ENCODE data around the gene DNAH6. TPM values are rescaled to one million over a fixed set of nuclear protein-coding genes. Genes with fewer than 3 reads are reported as not detected.

DNAH6 gene
- total RNA-seq, 2 donors from 2014 or later: 0.85 TPM; not detected in 1

- TF ChIP-seq, protein P1, sequence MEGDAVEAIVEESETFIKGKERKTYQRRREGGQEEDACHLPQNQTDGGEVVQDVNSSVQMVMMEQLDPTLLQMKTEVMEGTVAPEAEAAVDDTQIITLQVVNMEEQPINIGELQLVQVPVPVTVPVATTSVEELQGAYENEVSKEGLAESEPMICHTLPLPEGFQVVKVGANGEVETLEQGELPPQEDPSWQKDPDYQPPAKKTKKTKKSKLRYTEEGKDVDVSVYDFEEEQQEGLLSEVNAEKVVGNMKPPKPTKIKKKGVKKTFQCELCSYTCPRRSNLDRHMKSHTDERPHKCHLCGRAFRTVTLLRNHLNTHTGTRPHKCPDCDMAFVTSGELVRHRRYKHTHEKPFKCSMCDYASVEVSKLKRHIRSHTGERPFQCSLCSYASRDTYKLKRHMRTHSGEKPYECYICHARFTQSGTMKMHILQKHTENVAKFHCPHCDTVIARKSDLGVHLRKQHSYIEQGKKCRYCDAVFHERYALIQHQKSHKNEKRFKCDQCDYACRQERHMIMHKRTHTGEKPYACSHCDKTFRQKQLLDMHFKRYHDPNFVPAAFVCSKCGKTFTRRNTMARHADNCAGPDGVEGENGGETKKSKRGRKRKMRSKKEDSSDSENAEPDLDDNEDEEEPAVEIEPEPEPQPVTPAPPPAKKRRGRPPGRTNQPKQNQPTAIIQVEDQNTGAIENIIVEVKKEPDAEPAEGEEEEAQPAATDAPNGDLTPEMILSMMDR (IDR thresholded peaks at IDR 0.05): no peak
These were observed 211.0 kb downstream of the DNAH6 start for GRCh38 chr2:84727315-84727714.

GRCh38 chr2:84729224-84729623 is 212.9 kb downstream of the DNAH6 start:
- H3K27ac ChIP-seq: no peak overlapping the region
- ATAC-seq (ENCODE audit: insufficient number of reproducible peaks, low FRiP score, low read depth) (no peak), DNase-seq (ENCODE audit: low spot score) (no peak)
- H3K4me1 ChIP-seq (ENCODE audit: control insufficient read depth in 1 of 2, low read depth in 2 of 2): no peaks in the 10 kb centered on the region
- TF ChIP-seq, protein P1 (IDR thresholded peaks at IDR 0.05): no peak
- H3K36me3 ChIP-seq: no peaks in the 10 kb centered on the region
- H3K9me3 ChIP-seq: no peaks in the 10 kb centered on the region
- no peak overlapping the region for H3K4me3 ChIP-seq
- no peaks in the 10 kb centered on the region for H3K27me3 ChIP-seq (replicated peaks; ENCODE audit: insufficient read depth)

More at GRCh38 chr2:84727315-84727714, 211.0 kb downstream of the DNAH6 start:
- no peaks in the 10 kb centered on the region for H3K9me3 ChIP-seq
- no peak for ATAC-seq (ENCODE audit: insufficient number of reproducible peaks, low FRiP score, low read depth)
- H3K4me3 ChIP-seq: no peak overlapping the region
- no peak overlapping the region for H3K27ac ChIP-seq
- no peak for DNase-seq (ENCODE audit: low spot score)
- H3K4me1 ChIP-seq (ENCODE audit: control insufficient read depth in 1 of 2, low read depth in 2 of 2): no peaks in the 10 kb centered on the region
- no peaks in the 10 kb centered on the region for H3K36me3 ChIP-seq
- H3K27me3 ChIP-seq (replicated peaks; ENCODE audit: insufficient read depth): no peaks in the 10 kb centered on the region

DNA sequence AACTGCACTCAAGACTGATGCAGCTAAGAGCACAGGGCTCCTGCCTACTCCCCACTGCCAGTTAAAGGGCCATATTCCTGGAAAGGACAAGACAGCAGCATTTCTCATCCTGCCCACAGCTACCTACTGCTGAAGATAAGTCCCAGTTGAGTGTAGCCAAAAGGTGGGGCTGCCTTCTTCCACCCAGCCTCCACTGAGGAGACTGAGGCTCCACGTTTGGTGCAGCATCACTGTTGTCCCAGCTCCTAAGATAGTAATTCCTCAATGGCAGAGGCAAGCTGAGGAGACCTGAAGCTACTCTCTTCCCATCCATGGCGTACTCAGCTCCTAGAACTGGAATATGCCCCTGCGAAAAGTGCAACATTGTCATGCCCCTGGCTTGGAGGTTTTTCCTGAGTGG is 214.9 kb downstream of the DNAH6 start:
- Histone ChIP-seq H3K36me3 (no peaks in the 10 kb centered on the region), H3K4me1 (ENCODE audit: control insufficient read depth in 1 of 2, low read depth in 2 of 2) (no peaks in the 10 kb centered on the region), H3K27ac (no peak overlapping the region), H3K9me3 (no peaks in the 10 kb centered on the region), H3K27me3 (replicated peaks; ENCODE audit: insufficient read depth) (no peaks in the 10 kb centered on the region), H3K4me3 (no peak overlapping the region)
- ATAC-seq (ENCODE audit: insufficient number of reproducible peaks, low FRiP score, low read depth) (no peak), DNase-seq (ENCODE audit: low spot score) (no peak)
- TF ChIP-seq, protein P1 (IDR thresholded peaks at IDR 0.05): no peak

DNA sequence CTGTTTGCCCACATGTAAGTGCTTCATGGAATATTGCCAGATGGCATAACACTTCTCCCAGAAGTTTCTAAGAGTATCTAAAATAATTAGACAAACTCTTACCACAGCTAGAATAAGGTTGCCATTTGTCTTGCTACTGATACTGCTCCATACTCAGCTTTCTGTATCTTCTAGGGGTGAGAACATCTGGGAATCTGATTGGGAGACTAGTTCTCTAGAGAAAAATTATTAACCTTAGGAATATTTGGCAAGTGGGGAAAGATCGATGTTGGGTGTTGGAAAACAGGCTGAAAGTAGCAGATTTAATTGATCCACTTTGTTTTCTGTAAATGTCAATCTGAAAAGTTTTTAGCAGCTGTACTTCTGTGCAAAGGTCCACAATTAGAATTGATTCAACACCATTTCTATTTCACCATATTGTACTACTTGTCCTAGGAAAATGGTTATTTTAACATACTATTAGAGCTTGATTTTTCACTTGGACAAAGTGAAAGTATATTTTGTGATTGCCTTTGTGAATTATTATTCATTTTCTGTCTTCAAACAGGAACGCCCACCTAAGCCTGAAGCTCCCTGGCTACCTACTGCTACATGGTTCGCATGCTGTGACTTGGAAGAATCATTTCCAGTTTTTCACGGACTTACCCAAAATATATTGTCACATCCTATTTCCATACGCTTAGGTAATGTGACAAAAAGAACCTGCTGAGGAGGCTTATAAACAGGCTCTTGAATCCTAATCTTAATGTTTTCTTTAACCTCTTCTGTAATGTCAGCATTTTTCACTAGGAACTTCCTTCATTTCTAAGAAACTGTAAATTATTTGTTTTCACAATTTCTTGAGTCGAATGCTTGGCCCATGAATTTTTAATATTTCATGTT is 216.8 kb downstream of the DNAH6 start:
- no peak for DNase-seq (ENCODE audit: low spot score)
- Histone ChIP-seq H3K36me3 (no peaks in the 10 kb centered on the region), H3K4me3 (no peak overlapping the region), H3K9me3 (no peaks in the 10 kb centered on the region), H3K4me1 (ENCODE audit: control insufficient read depth in 1 of 2, low read depth in 2 of 2) (no peaks in the 10 kb centered on the region), H3K27ac (no peak overlapping the region), H3K27me3 (replicated peaks; ENCODE audit: insufficient read depth) (no peaks in the 10 kb centered on the region)
- ATAC-seq (ENCODE audit: insufficient number of reproducible peaks, low FRiP score, low read depth): no peak
- TF ChIP-seq, protein P1 (IDR thresholded peaks at IDR 0.05): no peak

DNA sequence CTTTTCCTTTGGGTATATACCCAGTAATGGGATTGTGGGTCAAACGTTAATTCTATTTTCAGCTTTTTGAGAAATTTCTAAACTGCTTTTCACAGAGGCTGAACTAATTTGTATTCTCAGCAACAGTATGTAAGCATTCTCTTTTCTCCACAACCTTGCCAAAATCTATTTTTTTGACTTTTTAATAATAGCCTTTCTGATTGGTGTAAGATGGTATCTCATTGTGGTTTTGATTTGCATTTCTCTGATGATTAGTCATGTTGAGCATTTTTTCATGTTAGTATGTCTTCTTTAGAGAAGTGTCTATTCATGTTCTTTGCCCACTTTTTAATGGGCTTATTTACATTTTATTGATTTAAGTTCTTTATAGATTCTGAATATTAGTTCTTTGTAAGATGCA is 219.1 kb downstream of the DNAH6 start:
- TF ChIP-seq, protein P1 (IDR thresholded peaks at IDR 0.05): no peak
- H3K9me3 ChIP-seq: peaks cover 4% of the 10 kb centered on the region
- no peak for ATAC-seq (ENCODE audit: insufficient number of reproducible peaks, low FRiP score, low read depth)

More for the DNA sequence above, 219.1 kb downstream of the DNAH6 start:
- no peaks in the 10 kb centered on the region for H3K27me3 ChIP-seq (replicated peaks; ENCODE audit: insufficient read depth)
- H3K27ac ChIP-seq: no peak overlapping the region
- no peaks in the 10 kb centered on the region for H3K36me3 ChIP-seq
- no peak overlapping the region for H3K4me3 ChIP-seq
- no peaks in the 10 kb centered on the region for H3K4me1 ChIP-seq (ENCODE audit: control insufficient read depth in 1 of 2, low read depth in 2 of 2)
- DNase-seq (ENCODE audit: low spot score): no peak

All from thoracic aorta (tissue), 2 donors.